NCI-H69 (cell line): ENCODE measurements around the gene ADGRB2.
A peak's percentile ranks its signal among the peaks of the same experiment; 100 is the strongest.

Source experiments
- DNase-seq: peaks from one replicate; lab custom pipeline; 2025; lab: John Stamatoyannopoulos, UW

Gene ADGRB2, protein sequence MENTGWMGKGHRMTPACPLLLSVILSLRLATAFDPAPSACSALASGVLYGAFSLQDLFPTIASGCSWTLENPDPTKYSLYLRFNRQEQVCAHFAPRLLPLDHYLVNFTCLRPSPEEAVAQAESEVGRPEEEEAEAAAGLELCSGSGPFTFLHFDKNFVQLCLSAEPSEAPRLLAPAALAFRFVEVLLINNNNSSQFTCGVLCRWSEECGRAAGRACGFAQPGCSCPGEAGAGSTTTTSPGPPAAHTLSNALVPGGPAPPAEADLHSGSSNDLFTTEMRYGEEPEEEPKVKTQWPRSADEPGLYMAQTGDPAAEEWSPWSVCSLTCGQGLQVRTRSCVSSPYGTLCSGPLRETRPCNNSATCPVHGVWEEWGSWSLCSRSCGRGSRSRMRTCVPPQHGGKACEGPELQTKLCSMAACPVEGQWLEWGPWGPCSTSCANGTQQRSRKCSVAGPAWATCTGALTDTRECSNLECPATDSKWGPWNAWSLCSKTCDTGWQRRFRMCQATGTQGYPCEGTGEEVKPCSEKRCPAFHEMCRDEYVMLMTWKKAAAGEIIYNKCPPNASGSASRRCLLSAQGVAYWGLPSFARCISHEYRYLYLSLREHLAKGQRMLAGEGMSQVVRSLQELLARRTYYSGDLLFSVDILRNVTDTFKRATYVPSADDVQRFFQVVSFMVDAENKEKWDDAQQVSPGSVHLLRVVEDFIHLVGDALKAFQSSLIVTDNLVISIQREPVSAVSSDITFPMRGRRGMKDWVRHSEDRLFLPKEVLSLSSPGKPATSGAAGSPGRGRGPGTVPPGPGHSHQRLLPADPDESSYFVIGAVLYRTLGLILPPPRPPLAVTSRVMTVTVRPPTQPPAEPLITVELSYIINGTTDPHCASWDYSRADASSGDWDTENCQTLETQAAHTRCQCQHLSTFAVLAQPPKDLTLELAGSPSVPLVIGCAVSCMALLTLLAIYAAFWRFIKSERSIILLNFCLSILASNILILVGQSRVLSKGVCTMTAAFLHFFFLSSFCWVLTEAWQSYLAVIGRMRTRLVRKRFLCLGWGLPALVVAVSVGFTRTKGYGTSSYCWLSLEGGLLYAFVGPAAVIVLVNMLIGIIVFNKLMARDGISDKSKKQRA (N-terminal part only)

DNA sequence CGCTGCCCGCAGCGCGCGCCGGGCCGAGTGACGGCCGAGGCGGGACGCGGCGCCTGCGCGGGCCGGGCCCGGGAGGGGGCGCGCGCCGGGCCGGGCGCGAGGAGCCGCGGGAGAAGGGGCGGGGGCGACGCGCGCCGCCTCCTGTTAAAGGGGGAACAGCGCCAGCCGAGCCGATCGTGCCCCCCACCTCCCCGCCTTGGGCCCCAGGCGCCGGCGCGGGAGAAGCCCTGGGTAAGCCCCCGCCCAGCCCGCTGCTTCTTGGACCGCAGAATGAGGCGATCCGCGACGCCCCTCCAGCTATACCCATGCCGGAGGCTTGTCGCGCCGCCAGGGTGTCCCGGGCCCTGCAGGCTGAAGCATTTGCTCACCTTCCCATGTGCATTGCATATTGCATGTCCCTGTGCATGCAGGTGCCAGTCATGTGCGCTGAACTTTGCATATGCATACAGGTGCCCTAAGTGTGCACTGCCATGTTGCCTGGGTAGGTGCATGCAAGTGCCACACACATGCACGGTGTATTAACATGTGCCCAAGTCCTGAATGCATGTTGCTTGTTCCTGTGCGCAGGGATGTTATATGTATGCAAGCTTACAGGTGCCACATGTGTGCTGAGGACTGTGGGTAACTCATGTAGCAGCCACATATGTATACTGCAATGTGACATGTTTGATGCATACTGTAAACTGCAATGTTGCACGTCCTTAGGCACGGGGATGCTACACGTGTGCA, at the start of gene ADGRB2:
Gene ADGRB2, minus strand, starts transcription at position 29 of the 729 bp plus-strand sequence. CDS start 7,119 bp downstream, outside the sequence.
- peak; percentile 56 for DNase-seq

DNA sequence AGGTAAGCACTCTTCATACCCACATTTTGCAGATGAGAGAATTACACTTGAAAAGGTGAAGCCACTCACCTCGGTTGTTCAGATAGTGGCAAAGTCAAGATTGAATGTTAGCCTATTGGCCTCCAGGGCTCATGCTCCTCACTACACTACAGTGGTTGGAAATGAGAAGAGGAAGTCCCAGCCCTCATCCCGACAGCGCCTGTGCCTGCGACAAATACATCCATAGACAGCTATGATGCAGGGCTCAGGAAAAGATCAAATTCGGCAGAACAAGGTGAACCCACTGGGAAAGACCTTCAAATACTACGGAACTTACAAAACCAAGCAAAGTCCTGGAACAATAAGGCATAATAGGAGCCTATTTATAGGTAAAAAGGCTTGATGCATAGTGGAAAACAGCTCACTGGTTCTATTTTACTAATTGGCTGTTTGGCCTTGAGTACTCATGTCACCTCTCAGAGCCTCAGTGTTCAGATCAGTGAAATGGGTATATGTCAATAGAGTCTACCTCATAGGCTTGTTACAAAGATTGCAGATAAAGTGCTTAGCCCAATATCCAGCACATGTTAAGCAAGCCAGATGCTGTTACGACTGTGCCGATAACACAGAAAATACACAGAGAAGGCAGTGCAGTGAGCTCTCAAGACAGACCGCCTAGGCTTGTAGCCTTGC, 48.2 kb upstream of the ADGRB2 start:
- DNase-seq = no peak

DNA sequence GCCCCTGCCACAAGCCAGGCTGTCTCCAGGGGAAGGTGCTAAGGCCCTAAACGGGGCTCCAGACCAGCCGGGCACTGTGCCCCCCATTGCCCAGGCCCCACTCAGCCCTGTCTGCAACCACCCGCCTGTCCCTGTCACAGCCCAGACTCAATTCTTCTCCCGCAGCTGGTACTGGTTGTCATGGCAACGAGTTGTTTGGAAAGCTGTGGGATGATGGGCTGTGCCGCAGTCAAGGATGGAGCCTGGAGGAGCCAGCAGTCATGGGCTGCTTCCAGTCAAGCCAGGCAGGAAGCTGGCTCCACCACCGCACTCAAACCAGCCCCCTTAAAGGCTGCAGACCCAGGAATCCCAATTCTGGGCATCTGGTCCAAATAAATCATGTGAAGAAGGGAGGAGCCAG, 47.5 kb upstream of the ADGRB2 start:
- peak; percentile 82 for DNase-seq

DNA sequence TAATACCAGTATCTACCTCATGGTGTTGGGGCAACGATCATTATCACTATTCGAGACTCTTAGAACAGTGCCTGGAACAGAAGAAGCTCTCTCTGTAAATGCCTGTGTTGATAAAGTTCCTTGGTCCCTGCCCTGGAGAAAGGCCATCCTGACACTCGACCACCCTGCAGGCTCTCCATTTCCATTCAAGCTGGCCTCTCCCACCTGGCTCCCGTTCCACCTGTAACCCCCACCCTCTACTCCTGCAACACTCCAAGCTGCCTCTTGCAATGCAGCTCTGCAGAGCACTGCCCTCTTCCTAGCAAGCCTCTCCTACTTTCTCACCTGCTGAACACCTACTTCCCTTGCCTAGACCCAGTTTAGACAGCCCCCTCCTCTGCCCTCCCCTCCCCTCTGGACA, 45.6 kb upstream of the ADGRB2 start:
- no peak for DNase-seq

DNA sequence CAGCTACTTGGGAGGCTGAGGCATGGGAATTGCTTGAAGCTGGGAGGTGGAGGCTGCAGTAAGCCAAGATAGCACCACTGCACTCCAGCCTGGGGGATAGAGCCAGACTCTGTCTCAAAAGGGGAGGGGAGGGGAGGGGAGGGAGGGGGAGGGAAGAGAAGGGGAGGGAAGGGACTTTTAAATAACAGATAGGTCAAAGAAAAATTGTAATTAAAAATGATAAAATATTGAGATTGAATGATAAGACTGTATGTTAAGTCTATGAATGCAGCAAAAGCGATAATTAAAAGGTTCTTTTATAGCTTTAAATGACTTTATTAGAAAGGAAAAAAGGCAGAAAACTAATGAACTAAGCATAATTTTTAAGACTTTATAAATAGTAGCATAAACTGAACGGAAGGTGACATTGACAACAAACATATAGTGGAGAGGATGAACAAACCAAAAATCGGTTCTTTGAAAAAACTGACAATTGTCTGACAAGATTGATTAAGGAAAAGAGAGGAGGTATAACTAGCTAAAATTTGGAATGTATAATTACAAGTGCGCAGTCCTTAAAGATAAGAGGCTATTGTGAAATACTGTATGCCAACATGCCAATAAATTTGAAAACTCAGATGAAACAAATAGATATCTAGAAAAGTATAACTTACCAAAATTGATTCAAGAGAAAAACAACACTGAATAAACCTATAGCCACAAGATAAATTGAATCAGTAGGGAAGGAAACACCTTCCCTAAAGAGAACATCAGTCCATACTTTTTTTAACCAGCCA, 43.3 kb upstream of the ADGRB2 start:
- no peak for DNase-seq

DNA sequence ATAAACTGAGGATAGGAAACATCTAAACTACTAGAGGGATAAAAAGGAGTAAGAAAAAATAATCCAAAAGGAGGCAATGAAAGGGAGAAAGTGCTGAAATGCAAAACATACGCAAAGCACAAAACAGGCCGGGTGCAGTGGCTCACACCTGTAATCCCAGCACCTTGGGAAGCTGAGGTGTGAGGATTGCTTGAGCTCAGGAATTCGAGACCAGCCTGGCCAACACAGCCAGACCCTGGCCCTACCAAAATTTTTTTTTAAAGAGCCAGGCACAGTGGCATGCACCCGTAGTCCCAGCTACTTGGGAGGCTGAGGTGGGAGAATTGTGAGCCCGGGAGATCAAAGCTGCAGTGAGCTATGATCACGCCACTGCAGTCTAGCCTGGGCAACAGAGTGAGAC, 41.2 kb upstream of the ADGRB2 start:
- DNase-seq = no peak

DNA sequence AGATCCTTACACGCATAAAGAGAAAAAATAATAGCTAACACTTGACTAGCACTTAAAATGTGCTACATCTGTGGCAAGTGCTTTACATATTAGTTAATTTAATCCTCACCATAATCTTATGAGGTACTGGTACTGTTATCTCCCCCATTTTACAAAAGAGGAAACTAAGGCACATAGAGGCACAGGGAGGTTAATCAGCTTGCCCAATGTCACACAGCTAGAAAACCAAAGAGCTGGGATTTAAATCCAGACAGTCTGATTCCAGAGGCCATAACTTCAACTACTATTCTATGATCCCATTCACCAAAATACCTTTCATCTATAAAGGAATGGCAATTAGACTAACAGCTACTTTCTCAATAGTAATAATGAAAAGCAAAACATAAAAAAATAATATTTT, 40.0 kb upstream of the ADGRB2 start:
- DNase-seq = no peak

DNA sequence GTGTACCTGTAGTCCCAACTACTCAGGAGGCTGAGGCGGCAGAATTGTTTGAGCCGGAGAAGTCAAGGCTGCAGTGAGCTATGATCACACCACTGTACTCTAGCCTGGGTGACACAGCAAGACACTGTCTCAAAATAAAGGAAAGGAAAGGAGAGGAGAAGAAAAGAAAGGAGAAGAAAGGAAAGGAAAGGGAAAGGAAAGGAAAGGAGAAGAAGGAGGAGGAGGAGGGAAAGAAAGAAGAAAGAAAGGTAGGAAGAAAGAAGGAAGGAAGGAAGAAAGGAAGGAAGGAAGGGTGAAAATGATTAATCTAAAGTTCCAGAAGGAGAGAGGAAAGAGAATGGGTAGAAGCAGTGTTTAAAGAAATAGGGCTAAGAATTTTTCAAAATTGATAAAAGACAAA, 39.5 kb upstream of the ADGRB2 start:
- DNase-seq = no peak

DNA sequence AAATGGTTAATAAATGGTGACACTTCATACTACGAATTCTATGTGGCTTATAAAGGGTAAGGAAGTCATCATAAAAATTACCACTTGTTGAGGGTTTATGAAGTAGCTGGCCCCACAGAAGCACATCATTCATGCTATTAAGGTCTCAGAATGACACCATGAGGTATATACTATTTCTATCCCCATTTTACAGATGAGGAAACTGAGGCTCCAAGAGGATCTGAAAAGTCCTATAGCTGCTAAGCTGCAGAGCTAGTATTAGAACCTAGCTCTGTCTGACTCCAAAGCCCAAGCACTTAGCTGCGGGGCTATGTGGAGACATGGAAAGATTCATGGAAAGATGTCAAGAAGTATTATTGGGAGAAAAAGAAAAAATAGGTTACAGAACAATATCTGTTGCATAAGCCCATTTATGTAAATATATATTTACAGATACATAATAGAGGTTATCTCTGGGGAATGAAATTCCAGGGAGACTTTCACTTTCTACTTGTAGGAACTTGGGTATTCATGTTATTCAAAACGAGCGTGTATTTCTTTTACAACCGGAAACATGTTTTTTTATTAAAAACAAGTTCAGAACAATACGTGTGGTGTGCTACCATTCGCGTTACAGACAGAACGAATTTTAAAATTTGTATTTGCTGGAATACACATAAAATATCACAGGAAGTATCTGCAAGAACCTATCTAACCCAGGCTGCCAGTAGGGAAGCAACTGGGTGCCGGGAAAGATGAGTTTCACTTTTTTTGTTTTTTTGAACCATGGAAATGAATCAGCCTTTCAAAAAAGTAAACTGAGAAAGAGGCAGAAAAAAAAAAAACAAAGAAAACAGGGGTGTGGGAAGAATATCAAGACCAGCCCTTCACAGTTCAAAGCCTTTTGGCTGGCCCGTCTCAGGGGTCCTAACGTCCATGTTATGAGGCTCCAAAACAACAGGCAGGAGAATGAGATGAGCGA, 38.3 kb upstream of the ADGRB2 start:
- DNase-seq = no peak

DNA sequence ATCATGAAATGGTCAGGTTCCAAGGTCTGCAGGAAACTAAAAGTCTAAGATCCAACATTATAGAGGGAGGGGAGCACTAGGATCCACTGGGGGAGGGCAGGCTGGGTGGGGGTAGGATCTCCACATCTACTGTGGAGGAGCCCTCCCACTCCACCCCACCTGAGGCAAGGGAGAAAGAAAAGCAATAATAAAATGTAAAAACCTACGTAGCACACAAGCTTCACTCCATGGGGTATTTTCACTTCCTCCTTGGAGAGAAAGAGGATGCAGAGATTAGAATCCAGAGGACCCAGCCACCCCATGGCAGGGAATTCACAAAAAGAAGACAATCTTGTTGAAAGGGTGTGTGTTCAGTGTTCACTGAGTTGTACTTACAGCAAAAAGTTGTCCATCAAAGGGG, 37.3 kb upstream of the ADGRB2 start:
- DNase-seq = peak; percentile 2

DNA sequence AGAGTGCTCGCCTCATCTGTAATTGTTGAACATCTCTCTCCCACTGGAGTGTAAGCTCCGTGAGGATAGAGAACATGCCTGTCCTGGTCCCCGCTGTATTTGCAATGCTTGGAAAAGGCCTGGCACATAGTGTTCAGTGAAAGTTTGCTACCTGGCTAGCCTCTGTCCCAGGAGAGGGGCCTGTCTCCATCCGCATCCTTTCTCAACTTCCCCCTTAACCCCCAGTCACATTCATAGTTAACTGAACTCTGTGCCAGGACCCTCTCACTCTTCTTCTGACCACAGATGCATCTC, 36.5 kb upstream of the ADGRB2 start:
- DNase-seq = no peak

DNA sequence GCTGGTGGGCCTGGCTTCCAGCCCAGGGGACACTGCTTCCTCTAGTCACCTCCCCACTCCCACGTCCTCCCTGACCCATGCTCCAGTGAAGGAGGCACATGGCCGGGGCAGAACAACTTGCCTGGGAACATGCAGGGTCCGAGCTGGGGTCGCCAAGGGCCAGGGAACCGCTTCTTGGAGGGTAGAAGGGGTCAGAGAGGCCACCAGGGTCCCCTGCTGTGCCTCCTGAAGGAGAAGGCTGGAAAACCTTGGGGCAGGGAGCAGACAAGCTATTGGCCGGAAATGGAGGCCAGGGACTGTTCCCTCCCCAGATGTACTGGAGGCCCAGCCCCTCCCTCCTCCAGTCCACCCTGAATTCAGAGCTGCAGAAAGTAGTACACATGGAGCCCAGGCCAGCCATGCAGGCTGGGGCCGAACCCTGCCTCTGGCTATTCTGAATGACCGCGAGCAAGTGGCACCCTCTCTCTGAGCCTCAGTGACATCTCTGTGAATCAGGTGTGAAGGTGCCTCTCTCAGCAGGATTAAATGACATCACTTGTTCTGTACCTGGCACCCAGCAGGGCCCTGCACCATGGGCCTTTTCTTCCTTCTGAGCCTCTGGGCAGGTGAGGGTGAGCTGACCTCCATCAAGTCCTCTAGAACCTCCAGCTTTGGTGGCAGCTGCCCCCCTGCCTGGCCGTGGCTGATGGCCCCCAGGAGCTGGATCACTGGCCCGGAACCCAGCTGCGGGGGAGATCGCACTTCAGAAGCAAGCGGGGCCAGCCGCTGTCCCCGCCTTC, 35.9 kb upstream of the ADGRB2 start:
- no peak for DNase-seq

DNA sequence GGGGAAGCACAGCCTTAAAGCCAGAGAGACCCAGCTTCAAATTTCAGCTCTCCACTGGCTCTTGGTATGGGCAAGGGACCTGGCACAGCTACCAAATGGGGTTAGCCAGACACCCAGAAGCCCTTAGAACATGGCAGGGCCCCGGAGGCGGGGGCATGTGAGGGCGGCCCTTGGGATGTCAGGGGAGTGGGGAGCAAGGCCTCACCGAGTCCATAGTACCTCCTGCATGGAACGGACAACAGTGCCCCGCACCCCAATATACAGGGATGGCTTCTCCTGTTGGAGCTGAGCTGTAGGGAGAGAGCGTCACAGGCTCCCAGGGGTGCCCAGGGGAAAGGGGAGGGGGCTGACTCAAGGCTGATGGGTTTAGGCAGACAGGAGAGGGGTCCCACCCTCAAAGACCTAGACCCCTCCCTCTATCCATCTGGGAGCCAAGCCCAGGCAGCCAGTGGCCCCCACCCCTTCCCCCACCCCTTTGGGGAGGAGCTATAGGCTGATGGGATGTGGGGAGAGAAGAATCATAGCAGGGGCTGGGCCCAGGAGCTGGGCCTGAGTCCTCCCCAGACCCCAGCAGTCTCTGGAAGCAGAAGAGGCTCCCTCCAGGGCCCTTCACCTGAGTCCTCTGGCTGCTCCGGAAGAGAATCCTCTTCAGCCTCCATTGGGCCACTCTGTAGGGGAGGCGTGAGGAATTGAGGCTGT, 35.2 kb upstream of the ADGRB2 start:
- DNase-seq = no peak

DNA sequence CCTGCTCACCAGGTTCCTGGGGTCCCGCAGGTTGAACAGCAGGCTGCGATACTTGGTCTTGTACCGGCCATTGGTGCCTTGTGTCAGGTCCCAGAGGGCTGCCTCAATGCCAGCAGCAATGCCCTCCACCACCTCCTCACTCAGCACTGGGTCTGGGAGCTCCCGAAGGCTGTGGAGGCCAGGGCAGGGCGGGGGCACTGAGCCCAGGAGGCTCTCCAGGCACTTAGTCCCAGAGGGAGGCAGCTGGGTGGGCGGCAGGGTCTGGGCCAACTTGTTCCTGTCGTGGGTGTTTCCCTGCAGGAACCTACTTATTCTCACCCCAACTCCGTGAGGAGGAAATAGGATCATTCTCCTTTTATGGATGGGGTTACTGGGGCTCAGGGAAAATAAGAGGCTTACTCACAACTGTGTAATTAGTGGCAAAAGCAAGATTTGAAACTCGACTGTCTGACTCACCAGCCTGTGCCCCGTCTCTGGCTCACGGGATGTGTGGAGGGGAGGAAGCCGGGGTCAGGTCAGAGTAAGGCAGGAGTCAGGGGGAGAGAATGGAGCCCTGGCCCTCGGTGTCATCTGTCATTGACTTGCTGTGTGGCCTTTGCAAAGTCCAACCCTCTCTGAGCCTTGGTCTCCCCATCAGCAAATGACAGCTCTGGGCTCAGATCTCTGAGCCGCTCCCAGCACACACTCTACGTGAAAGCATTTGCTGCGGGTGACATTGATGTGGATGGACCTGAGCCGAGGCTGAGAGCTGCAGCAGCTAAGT, 34.5 kb upstream of the ADGRB2 start:
- peak; percentile 21 for DNase-seq

DNA sequence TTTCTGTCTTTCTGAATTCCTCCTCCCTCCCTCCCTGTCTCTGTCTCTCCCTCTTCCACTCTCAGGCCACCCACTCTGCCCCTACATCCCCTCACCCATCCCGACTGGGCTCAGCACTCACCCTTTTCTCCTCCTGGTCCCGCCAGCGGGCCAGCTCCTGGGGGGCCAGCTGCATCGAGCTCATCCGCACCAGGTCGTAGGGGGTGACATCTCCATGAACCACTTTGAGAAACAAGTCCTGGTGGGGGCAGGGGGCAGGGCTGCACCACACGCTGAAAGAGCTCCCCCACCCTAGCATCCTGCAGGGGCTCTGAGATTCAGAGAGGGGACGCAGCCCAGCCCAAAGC, 33.9 kb upstream of the ADGRB2 start:
- no peak for DNase-seq

DNA sequence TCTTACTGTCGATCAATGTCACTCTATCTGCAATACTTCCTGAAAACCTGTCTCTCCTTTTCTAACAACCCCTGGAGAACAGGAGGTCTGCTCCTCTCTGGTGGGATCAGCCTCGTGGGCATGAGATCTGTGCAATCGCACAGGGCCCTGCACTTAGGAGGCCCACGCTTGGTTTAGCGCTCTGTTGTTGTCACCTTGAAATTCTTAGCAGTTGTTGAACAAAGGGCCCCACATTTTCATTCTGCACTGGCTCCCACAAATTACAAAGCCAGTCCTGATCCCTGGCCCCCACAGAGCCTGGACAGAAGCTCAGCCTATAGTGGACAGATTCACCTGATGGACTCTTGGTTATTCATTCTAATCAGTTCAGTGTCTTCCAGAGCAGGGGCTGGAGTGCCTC, 33.1 kb upstream of the ADGRB2 start:
- no peak for DNase-seq

DNA sequence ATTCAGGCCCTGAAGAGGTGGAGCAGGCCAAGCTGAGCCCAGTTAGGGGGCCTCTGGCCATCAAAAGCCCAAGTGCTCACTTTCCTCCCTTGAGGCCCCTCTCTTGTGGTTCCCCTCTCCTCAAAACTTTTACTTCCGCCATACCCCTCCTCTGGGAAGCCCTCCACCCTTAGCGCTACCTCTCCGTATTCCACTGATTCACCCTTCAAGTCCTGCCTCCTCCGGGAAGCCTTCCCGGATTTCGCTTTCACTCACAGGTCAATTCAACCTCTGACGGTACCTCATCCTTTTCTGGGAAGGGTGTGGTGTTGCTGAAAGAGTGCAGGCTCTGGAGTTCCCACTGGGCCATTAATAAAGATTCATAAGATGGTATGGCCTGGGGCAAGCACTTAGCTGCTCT, 32.6 kb upstream of the ADGRB2 start:
- DNase-seq = no peak
